AG09319 (cell line): ENCODE results near the gene PRR12.
"Not testable (repeated sequence)": the region's sequence is repeated elsewhere in the genome, so short reads cannot be mapped to it uniquely, and the experiment has no call there.

Source experiments
- DNase-seq: peaks from one replicate; pipeline ENCODE4 v3.0.0-alpha.2; 2010; ENCODE audit warnings: low read depth; ENCODE audit errors: extremely low read depth
- CTCF ChIP-seq: IDR thresholded peaks from 2 replicates; pipeline ENCODE4 v1.5.1; 2011; ENCODE audit warnings: low read depth, mild to moderate bottlenecking, inconsistent platforms, low read length, moderate library complexity

PRR12 gene

GRCh38 chr19:49614096-49614833 lies 23.3 kb downstream of the PRR12 start:
- DNase-seq: no peak
- TF ChIP-seq CTCF: no peak; the same call in 1 of the 2 replicates

GRCh38 chr19:49615861-49616260 lies 24.9 kb downstream of the PRR12 start:
- no peak for DNase-seq
- TF ChIP-seq CTCF: no peak

DNA sequence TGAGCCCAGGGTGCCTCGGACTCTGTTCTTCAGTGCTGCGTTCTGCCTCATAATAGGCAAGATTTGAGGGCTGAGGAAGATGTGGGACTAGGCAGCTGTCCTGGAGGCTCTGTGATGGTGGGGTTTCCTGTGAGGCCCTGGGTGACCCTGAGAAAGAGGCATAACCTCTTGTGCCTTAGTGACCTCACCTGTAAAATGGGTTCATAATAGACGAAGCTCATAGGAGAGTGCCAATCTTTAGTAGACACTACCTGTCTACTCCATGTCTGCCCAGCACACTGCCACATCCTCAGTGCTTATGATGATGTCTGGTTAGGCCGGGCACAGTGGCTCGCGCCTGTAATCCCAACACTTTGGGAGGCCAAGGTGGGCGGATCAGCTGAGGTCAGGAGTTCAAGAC lies 25.6 kb downstream of the PRR12 start:
- DNase-seq: no peak

DNA sequence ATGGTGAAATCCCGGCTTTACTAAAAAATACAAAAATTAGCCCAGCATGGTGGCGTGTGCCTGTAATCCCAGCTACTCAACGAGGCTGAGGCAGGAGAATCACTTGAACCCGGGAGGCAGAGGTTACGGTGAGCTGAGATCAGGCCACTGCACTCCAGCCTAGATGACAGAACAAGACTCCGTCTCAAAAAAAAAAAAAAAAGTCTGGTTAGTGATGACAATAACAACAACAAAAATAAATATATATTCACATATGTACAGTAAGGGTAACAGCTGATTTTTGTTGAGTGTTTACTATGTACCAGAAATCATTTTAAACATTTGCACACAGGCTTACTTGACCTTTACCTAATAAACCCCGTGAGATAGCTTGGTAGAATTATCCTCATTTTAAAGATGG lies 26.0 kb downstream of the PRR12 start:
- no peak for DNase-seq
- no peak for TF ChIP-seq CTCF

More for the DNA sequence above, 25.6 kb downstream of the PRR12 start:
- no peak for TF ChIP-seq CTCF

- DNase-seq: not testable (repeated sequence)
Observed at GRCh38 chr19:49617860-49618259, 26.9 kb downstream of the PRR12 start.

DNA sequence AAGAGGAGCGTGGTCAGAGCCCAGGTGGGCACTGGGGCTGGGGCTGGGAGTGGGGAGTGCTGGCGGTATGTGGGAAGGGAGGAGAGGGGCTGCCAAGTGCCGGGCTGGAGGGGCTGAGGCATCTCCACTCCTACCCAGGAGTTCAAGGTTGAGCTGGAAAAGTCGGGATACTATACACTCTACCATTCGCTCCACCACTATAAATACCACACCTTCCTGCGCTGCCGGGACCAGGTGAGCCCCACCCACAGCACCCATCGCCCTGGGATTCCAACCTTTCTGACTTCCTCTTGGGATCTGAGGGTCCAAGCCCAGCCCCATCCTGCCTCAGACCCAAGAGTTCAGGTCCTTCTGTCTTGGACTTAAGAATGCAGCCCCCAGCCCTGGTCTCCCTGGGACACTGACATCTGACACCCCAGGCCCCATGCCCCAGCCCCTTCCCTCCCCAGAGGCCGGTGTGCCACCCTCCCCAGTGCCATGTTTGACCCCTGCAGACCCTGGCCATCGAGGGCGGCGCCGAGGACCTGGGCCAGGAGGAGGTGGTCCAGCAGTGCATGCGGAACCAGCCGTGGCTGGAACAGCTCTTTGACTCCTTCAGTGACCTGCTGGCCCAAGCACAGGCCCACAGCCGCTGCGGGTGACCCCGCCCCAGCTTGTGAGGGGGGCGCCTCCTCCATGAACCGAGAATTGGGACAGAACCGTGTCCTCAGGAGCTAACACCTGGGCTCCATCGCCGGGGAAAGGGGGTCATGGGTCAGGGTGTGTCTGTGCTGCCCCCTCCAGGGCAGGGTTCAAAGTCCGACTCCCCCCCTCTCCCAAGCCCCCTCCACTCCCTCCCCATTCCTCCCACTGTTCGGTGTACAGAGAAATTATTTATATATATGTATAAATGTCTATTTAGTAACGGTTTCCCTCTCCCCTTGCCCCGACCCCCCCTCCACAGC lies 34.3 kb downstream of the PRR12 start:
- no peak for TF ChIP-seq CTCF
- no peak for DNase-seq

- DNase-seq: no peak
- no peak for TF ChIP-seq CTCF
Observed at GRCh38 chr19:49626226-49626625, 35.2 kb downstream of the PRR12 start.
